ENCODE results near the gene GIMAP5. TPM values are rescaled to one million over a fixed set of nuclear protein-coding genes. Genes with fewer than 3 reads are reported as not detected.
A peak's percentile ranks its signal among the peaks of the same experiment; 100 is the strongest.

The GIMAP5 gene
- total and polyA plus RNA-seq, 2 experiments from 2014 or later: 0.22 to 0.45 TPM

GRCh38 chr7:150753826-150754603, 16.8 kb downstream of the GIMAP5 start:
- DNase-seq (ENCODE audit: low read depth in 1 of 2, low spot score in 1 of 2): peak; percentile 11 to 42
- H3K27ac ChIP-seq: no peak overlapping the region

GRCh38 chr7:150754951-150755350, 17.7 kb downstream of the GIMAP5 start:
- H3K36me3 ChIP-seq: no peaks in the 10 kb centered on the region
- no peaks in the 10 kb centered on the region for H3K27me3 ChIP-seq

More at GRCh38 chr7:150753826-150754603, 16.8 kb downstream of the GIMAP5 start:
- no peak overlapping the region for H3K4me3 ChIP-seq
- H3K27me3 ChIP-seq: no peaks in the 10 kb centered on the region
- no peaks in the 10 kb centered on the region for H3K36me3 ChIP-seq
- peaks cover 9% of the 10 kb centered on the region for H3K4me1 ChIP-seq (ENCODE audit: low read depth)
- H3K9me3 ChIP-seq (ENCODE audit: low read depth): no peaks in the 10 kb centered on the region
- peak; percentile 10 for TF ChIP-seq CTCF (IDR thresholded peaks at IDR 0.05; ENCODE audit: low read depth, low read length)

GRCh38 chr7:150755473-150756099, 18.4 kb downstream of the GIMAP5 start:
- Histone ChIP-seq H3K4me1 (ENCODE audit: low read depth) (peaks cover 9% of the 10 kb centered on the region), H3K27ac (no peak overlapping the region), H3K4me3 (no peak overlapping the region), H3K9me3 (ENCODE audit: low read depth) (no peaks in the 10 kb centered on the region), H3K36me3 (no peaks in the 10 kb centered on the region), H3K27me3 (no peaks in the 10 kb centered on the region)
- DNase-seq (ENCODE audit: low read depth in 1 of 2, low spot score in 1 of 2): peak in 1 of 2 donors; percentile 24
- TF ChIP-seq CTCF (IDR thresholded peaks at IDR 0.05; ENCODE audit: low read depth, low read length): no peak

More at GRCh38 chr7:150754951-150755350, 17.7 kb downstream of the GIMAP5 start:
- Histone ChIP-seq H3K4me3 (no peak overlapping the region), H3K9me3 (ENCODE audit: low read depth) (no peaks in the 10 kb centered on the region), H3K4me1 (ENCODE audit: low read depth) (peaks cover 9% of the 10 kb centered on the region), H3K27ac (no peak overlapping the region)
- no peak for TF ChIP-seq CTCF (IDR thresholded peaks at IDR 0.05; ENCODE audit: low read depth, low read length)
- no peak for DNase-seq (ENCODE audit: low read depth in 1 of 2, low spot score in 1 of 2)

GRCh38 chr7:150756166-150756565, 18.9 kb downstream of the GIMAP5 start:
- TF ChIP-seq CTCF (IDR thresholded peaks at IDR 0.05; ENCODE audit: low read depth, low read length): no peak
- DNase-seq (ENCODE audit: low read depth in 1 of 2, low spot score in 1 of 2): no peak
- Histone ChIP-seq H3K4me3 (no peak overlapping the region), H3K27me3 (no peaks in the 10 kb centered on the region), H3K9me3 (ENCODE audit: low read depth) (no peaks in the 10 kb centered on the region), H3K36me3 (no peaks in the 10 kb centered on the region), H3K4me1 (ENCODE audit: low read depth) (peaks cover 4% of the 10 kb centered on the region), H3K27ac (no peak overlapping the region)

- no peak for TF ChIP-seq CTCF (IDR thresholded peaks at IDR 0.05; ENCODE audit: low read depth, low read length)
- H3K4me3 ChIP-seq: no peak overlapping the region
- no peaks in the 10 kb centered on the region for H3K9me3 ChIP-seq (ENCODE audit: low read depth)
- H3K27me3 ChIP-seq: no peaks in the 10 kb centered on the region
- H3K36me3 ChIP-seq: no peaks in the 10 kb centered on the region
- H3K27ac ChIP-seq: no peak overlapping the region
- DNase-seq (ENCODE audit: low read depth in 1 of 2, low spot score in 1 of 2): peak in 1 of 2 donors; percentile 49
- H3K4me1 ChIP-seq (ENCODE audit: low read depth): no peaks in the 10 kb centered on the region
Measured at GRCh38 chr7:150756858-150757257, 19.6 kb downstream of the GIMAP5 start.
